Body of pancreas (tissue), 4 donors: ENCODE data around the gene PGM1.

Experiments
- CTCF ChIP-seq, 7 experiments: fragments of 450-650 bp in 4 of 7; fragments of 200-600 bp in 3 of 7; sonication (generic) in 3 of 7; IDR thresholded peaks; one replicate each; pipeline ENCODE4 v1.5.1; 2016 to 2019; ENCODE audit warnings: antibody characterized with exemption in 7 of 7
- POLR2A ChIP-seq, 3 donors: fragments of 450-650 bp; IDR thresholded peaks; one replicate each; pipeline ENCODE4 v1.6.1; 2016; ENCODE audit warnings: antibody characterized with exemption in 3 of 3, mild to moderate bottlenecking in 2 of 3

- TF ChIP-seq CTCF (IDR thresholded peaks at IDR 0.05) (no peak), POLR2A (IDR thresholded peaks at IDR 0.05) (no peak)
Observed at GRCh38 chr1:63599799-63600198, 6.6 kb downstream of the PGM1 start.
